MM.1S (cell line): ENCODE data around the gene CTAGE1.

Experiments used
- EZH2 ChIP-seq: fragments of 300-600 bp; sonication (generic); optimal IDR thresholded peaks from 2 replicates; pipeline ENCODE3; 2017; ENCODE audit warnings: low read depth, mild to moderate bottlenecking, antibody characterized with exemption, low read length, mixed read lengths
- TF ChIP-seq, protein P1 (sequence below): fragments of 300-600 bp; sonication (generic); IDR thresholded peaks from 2 replicates; pipeline ENCODE4 v1.5.1; 2016; ENCODE audit warnings: antibody characterized with exemption, low read length, mixed read lengths

DNA sequence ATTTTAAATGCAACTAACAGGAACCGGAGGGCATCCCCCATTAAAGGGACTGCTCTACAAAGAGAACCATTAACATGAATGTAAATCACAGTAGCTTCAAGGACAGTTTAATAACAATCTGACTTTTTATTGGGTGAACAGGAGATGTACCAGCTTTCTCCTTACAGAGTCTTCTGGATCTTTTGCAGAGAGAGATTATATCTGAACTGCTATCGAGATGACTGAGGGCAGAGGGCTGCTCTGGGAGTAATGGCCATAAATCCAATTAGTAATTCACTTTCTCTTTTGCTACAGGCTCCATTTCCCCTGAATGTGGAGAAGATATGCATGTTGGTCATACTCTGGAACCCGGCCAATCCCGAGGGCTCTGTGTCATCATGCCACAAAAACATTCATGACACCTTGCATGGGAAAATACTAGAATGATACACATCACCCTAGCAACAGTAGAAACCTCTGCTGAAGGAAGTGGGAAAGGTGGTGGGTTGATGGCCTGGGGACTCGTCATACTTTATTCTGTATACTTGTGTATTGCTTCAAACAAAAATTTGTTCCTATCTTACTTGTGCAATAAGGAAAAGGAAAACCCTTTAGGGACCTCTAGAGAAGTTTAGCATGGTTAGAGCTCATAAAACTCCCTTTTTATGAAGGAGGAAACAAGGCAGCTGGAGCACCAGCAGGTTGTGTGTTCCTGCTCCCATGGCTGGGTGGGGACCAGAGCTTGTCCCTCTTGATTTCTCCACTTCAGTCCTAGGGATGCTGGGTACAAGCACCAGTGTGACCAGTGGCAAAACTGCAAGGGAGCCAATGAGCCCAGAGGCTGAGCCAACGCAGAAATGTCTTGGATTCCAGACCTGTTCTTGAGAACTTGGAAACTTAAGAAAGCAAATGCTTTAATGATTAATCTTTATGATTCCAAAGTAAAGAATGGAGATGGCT is 26.0 kb downstream of the CTAGE1 start:
- no peak for TF ChIP-seq EZH2
- TF ChIP-seq, protein P1, sequence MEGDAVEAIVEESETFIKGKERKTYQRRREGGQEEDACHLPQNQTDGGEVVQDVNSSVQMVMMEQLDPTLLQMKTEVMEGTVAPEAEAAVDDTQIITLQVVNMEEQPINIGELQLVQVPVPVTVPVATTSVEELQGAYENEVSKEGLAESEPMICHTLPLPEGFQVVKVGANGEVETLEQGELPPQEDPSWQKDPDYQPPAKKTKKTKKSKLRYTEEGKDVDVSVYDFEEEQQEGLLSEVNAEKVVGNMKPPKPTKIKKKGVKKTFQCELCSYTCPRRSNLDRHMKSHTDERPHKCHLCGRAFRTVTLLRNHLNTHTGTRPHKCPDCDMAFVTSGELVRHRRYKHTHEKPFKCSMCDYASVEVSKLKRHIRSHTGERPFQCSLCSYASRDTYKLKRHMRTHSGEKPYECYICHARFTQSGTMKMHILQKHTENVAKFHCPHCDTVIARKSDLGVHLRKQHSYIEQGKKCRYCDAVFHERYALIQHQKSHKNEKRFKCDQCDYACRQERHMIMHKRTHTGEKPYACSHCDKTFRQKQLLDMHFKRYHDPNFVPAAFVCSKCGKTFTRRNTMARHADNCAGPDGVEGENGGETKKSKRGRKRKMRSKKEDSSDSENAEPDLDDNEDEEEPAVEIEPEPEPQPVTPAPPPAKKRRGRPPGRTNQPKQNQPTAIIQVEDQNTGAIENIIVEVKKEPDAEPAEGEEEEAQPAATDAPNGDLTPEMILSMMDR, result no peak
